WTC11 (cell line): Measurements from ENCODE around the gene FGB.

ENCODE experiments used
- CTCF ChIP-seq: fragments of 200-600 bp; IDR thresholded peaks from 2 replicates; pipeline ENCODE4 v1.8.0; 2022; ENCODE audit warnings: antibody characterized with exemption
- ESRRA ChIP-seq: sonication (generic); formaldehyde crosslinking; IDR thresholded peaks from 2 replicates; pipeline ENCODE4 v1.8.1; 2022; ENCODE audit warnings: mild to moderate bottlenecking, missing genetic modification reagents, borderline replicate concordance
- MAX ChIP-seq: sonication (generic); formaldehyde crosslinking; IDR thresholded peaks from 2 replicates; pipeline ENCODE4 v1.8.0; 2022; ENCODE audit warnings: mild to moderate bottlenecking, missing genetic modification reagents
- NR1H2 ChIP-seq: sonication (generic); formaldehyde crosslinking; IDR thresholded peaks from 2 replicates; pipeline ENCODE4 v1.9.0; 2021; ENCODE audit warnings: mild to moderate bottlenecking, moderate library complexity, missing genetic modification reagents
- SMAD3 ChIP-seq: sonication (generic); formaldehyde crosslinking; IDR thresholded peaks from 2 replicates; pipeline ENCODE4 v1.8.0; 2022; ENCODE audit warnings: missing genetic modification reagents, mild to moderate bottlenecking, borderline replicate concordance
- SMAD4 ChIP-seq: sonication (generic); formaldehyde crosslinking; IDR thresholded peaks from 2 replicates; pipeline ENCODE4 v1.8.0; 2022; ENCODE audit warnings: mild to moderate bottlenecking, missing genetic modification reagents
- TF ChIP-seq, protein P1 (sequence below): sonication (generic); formaldehyde crosslinking; IDR thresholded peaks from 2 replicates; pipeline ENCODE4 v1.8.1; 2023; ENCODE audit warnings: mild to moderate bottlenecking, missing genetic modification reagents, borderline replicate concordance

- TF ChIP-seq CTCF (no peak), SMAD3 (no peak), SMAD4 (CRISPR knock-in tag) (no peak), ESRRA (CRISPR knock-in tag) (no peak), MAX (CRISPR knock-in tag) (no peak), NR1H2 (CRISPR knock-in tag) (no peak)
- TF ChIP-seq, protein P1, sequence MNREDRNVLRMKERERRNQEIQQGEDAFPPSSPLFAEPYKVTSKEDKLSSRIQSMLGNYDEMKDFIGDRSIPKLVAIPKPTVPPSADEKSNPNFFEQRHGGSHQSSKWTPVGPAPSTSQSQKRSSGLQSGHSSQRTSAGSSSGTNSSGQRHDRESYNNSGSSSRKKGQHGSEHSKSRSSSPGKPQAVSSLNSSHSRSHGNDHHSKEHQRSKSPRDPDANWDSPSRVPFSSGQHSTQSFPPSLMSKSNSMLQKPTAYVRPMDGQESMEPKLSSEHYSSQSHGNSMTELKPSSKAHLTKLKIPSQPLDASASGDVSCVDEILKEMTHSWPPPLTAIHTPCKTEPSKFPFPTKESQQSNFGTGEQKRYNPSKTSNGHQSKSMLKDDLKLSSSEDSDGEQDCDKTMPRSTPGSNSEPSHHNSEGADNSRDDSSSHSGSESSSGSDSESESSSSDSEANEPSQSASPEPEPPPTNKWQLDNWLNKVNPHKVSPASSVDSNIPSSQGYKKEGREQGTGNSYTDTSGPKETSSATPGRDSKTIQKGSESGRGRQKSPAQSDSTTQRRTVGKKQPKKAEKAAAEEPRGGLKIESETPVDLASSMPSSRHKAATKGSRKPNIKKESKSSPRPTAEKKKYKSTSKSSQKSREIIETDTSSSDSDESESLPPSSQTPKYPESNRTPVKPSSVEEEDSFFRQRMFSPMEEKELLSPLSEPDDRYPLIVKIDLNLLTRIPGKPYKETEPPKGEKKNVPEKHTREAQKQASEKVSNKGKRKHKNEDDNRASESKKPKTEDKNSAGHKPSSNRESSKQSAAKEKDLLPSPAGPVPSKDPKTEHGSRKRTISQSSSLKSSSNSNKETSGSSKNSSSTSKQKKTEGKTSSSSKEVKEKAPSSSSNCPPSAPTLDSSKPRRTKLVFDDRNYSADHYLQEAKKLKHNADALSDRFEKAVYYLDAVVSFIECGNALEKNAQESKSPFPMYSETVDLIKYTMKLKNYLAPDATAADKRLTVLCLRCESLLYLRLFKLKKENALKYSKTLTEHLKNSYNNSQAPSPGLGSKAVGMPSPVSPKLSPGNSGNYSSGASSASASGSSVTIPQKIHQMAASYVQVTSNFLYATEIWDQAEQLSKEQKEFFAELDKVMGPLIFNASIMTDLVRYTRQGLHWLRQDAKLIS (CRISPR knock-in tag) = no peak
Measured at GRCh38 chr4:154608361-154609252, 45.8 kb downstream of the FGB start.
